Measurements from ENCODE around the gene TMEM242. TPM values are rescaled to one million over a fixed set of nuclear protein-coding genes. Genes with fewer than 3 reads are reported as not detected.

TMEM242 gene
- total and polyA plus RNA-seq, 2 of the 8 experiments (the other 6 are each of a cell fraction or from before 2014, with no cell fraction given), result 2.4 to 9.0 TPM

DNA sequence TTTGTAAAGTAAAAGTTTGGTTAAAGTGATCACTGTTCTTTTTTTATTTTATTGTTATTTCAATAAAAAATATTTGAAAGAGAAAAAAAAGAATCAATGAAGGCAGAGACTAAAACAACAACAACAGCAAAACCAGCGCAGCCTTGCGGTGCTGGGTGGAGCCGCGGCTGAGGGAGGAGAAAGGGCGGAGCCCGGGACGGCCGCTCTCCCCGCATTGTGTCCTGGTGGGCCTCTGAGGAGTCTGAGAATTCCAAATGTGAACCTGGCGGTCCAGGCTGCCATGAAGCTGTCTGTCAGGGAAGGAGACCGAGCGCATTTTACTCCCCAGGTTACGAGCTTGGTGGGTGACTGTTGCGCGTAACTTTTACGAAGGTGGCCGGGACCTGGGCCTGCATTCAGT, 43.2 kb downstream of the TMEM242 start:
- peaks cover 0 to 3% (median 1%) of the 10 kb centered on the region in 4 experiments; a peak in 2 of 7 replicates for H3K27me3 ChIP-seq (replicated peaks in 1 of 4; ENCODE audit: control insufficient read depth in 3 of 4, extremely low read depth in 1 of 4, insufficient read depth in 3 of 4, low read length in 3 of 4)
- H3K14ac ChIP-seq (ENCODE audit: insufficient read length), result no peak overlapping the region
- H2AFZ ChIP-seq (ENCODE audit: low read length), result peak overlapping the region; percentile 85
- no peak overlapping the region for H3K23ac ChIP-seq (ENCODE audit: insufficient read length)
- H4K91ac ChIP-seq (replicated peaks; ENCODE audit: insufficient read length, low read length), result no peak overlapping the region
- no peak overlapping the region for H3K4me3 ChIP-seq (ENCODE audit: extremely low read depth in 1 of 4, insufficient read depth in 2 of 4, low read depth in 3 of 4, low read length in 4 of 4)
- H3K79me2 ChIP-seq (ENCODE audit: control insufficient read depth in 1 of 2, insufficient read depth in 2 of 2, low read length in 2 of 2), result no peaks in the 10 kb centered on the region
- H2BK5ac ChIP-seq (ENCODE audit: low read depth, low read length), result no peak overlapping the region
- H4K5ac ChIP-seq (ENCODE audit: insufficient read length, low read depth, low read length), result no peak overlapping the region
- no peak overlapping the region for H2BK120ac ChIP-seq (replicated peaks; ENCODE audit: low read depth, low read length)
- no peak overlapping the region for H3K9ac ChIP-seq (replicated peaks in 1 of 4; ENCODE audit: extremely low read depth in 1 of 4, low read depth in 3 of 4, low read length in 3 of 4)
- no peak overlapping the region for H2BK20ac ChIP-seq (ENCODE audit: low read length)
- H3K56ac ChIP-seq (replicated peaks; ENCODE audit: insufficient read length, low read depth, low read length), result no peak overlapping the region
- no peak overlapping the region for H2BK15ac ChIP-seq (ENCODE audit: low read length)
- H3K9me3 ChIP-seq (ENCODE audit: insufficient read depth in 2 of 2, low read depth in 1 of 2, low read length in 1 of 2), result no peaks in the 10 kb centered on the region
- no peaks in the 10 kb centered on the region; the same call in 1 of the 2 replicates for H3K23me2 ChIP-seq (ENCODE audit: low read depth, low read length)
- DNase-seq (ENCODE audit: low read depth in 1 of 2, low spot score in 2 of 2) (no peak), FAIRE-seq (no peak)
- no peak overlapping the region; a peak in 2 of 4 replicates for H3K4me2 ChIP-seq (ENCODE audit: insufficient read depth in 1 of 2, low read depth in 2 of 2, low read length in 2 of 2)
- no peaks in the 10 kb centered on the region for H4K20me1 ChIP-seq (replicated peaks in 1 of 2; ENCODE audit: control insufficient read depth in 1 of 2, insufficient read depth in 2 of 2, low read length in 2 of 2)
- POLR2A ChIA-PET (ENCODE audit: partially characterized antibody), result no interaction called here
- H3K79me1 ChIP-seq (ENCODE audit: low read depth, low read length), result no peaks in the 10 kb centered on the region; the same call in 1 of the 2 replicates
- CTCF ChIA-PET (ENCODE audit: partially characterized antibody), result interaction anchor here (0.8 to 2.6 kb wide), 2 partner anchors 10 to 57 kb away, joined by 3 to 10 read pairs; no protein-coding TSS in a partner anchor
- peaks cover 0 to 5% (median 0%) of the 10 kb centered on the region in 4 experiments; a peak in 1 of 7 replicates for H3K4me1 ChIP-seq (replicated peaks in 1 of 4; ENCODE audit: control insufficient read depth in 3 of 4, insufficient read depth in 4 of 4, low read length in 3 of 4)
- no peak overlapping the region for H3K18ac ChIP-seq (ENCODE audit: extremely low read depth, low read length)
- no peak overlapping the region for H3K4ac ChIP-seq (replicated peaks; ENCODE audit: insufficient read length, low read depth, low read length)
- no peak overlapping the region for H3K27ac ChIP-seq (ENCODE audit: low read depth, low read length)
- 34% methylated on average over 17 of the region's 17 CpGs; no CpG with 5 or more reads in 1 of the 2 experiments for WGBS, 2 experiments (ENCODE audit: extremely low coverage in 1 of 2, insufficient coverage in 1 of 2, insufficient read length in 1 of 2, insufficient replicate concordance in 2 of 2, low coverage in 1 of 2, low lambda C conversion rate in 2 of 2, missing lambda C conversion rate in 1 of 2)
- no peak overlapping the region for H4K8ac ChIP-seq (ENCODE audit: extremely low read depth, insufficient read depth, low read length)
- TF ChIP-seq, protein P1, sequence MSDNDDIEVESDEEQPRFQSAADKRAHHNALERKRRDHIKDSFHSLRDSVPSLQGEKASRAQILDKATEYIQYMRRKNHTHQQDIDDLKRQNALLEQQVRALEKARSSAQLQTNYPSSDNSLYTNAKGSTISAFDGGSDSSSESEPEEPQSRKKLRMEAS (IDR thresholded peaks at IDR 0.05), result no peak
- TF ChIP-seq ASH2L (IDR thresholded peaks at IDR 0.05; ENCODE audit: low read length) (no peak), GABPA (IDR thresholded peaks at IDR 0.05; ENCODE audit: borderline replicate concordance, insufficient read depth, low read length) (no peak), CREB1 (IDR thresholded peaks at IDR 0.05) (no peak), BRCA1 (IDR thresholded peaks at IDR 0.05; ENCODE audit: low read depth, low read length) (no peak), KDM5A (IDR thresholded peaks at IDR 0.05; ENCODE audit: low read length) (no peak), SP4 (IDR thresholded peaks at IDR 0.05; ENCODE audit: low read length) (no peak)
- TF ChIP-seq, protein P2, sequence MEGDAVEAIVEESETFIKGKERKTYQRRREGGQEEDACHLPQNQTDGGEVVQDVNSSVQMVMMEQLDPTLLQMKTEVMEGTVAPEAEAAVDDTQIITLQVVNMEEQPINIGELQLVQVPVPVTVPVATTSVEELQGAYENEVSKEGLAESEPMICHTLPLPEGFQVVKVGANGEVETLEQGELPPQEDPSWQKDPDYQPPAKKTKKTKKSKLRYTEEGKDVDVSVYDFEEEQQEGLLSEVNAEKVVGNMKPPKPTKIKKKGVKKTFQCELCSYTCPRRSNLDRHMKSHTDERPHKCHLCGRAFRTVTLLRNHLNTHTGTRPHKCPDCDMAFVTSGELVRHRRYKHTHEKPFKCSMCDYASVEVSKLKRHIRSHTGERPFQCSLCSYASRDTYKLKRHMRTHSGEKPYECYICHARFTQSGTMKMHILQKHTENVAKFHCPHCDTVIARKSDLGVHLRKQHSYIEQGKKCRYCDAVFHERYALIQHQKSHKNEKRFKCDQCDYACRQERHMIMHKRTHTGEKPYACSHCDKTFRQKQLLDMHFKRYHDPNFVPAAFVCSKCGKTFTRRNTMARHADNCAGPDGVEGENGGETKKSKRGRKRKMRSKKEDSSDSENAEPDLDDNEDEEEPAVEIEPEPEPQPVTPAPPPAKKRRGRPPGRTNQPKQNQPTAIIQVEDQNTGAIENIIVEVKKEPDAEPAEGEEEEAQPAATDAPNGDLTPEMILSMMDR (IDR thresholded peaks at IDR 0.05; ENCODE audit: control extremely low read depth in 1 of 3, insufficient read depth in 1 of 3, low read depth in 1 of 3, low read length in 3 of 3), result peak in 1 of 3 experiments; percentile 8; a peak in 1 of 4 replicates
- no peak overlapping the region for H2BK12ac ChIP-seq (ENCODE audit: low read depth, low read length)
- H3K36me3 ChIP-seq (ENCODE audit: control insufficient read depth in 2 of 4, insufficient read depth in 4 of 4, low read length in 3 of 4), result no peaks in the 10 kb centered on the region
- H2AK5ac ChIP-seq (ENCODE audit: low read depth, low read length), result no peak overlapping the region

All from H1 (cell line).